Left ventricle myocardium superior (tissue), 1 donor: ENCODE results near the gene ACVR2A. TPM values are rescaled to one million over a fixed set of nuclear protein-coding genes. Genes with fewer than 3 reads are reported as not detected.

Experiments used
- ATAC-seq: fragments of 200-7000 bp; cut with Tn5 transposase; one replicate; pipeline ENCODE4 v1.9.1; 2020; ENCODE audit warnings: mild to moderate bottlenecking, moderate library complexity
- DNase-seq: peaks from one replicate; pipeline ENCODE4 v3.0.0-alpha.2; 2020
- intact Hi-C: fragments of 100-400 bp; cut with micrococcal nuclease; formaldehyde crosslinking; loops from one replicate; pipeline ENCODE4 v1.11.0; 2022
- total RNA-seq: library from RNA; stranded (reverse); fragmentation: NEBNext Ultra II Directional; extraction: Animal tissue kit (Norgen Biotek cat#: 25700); gene quantifications from one replicate; pipeline ENCODE4 v1.2.1, GENCODE V29; 2021
- donor health status: DM: no; HTN: yes; CAD: no; lungs with severe emphysema.

ACVR2A gene
- total RNA-seq, 1 donor from 2014 or later, result 9.4 TPM

GRCh38 chr2:147913701-147914480 is 69.1 kb downstream of the ACVR2A start:
- ATAC-seq, result no peak
- intact Hi-C loops, result loop anchor here (10.0 kb wide), 1 partner anchor 1179 kb away; no protein-coding TSS in a partner anchor

GRCh38 chr2:147916067-147916466 is 71.2 kb downstream of the ACVR2A start:
- intact Hi-C loops, result loop anchor here (10.0 kb wide), 1 partner anchor 1181 kb away; no protein-coding TSS in a partner anchor
- DNase-seq, result no peak
- no peak for ATAC-seq

More at GRCh38 chr2:147913701-147914480, 69.1 kb downstream of the ACVR2A start:
- no peak for DNase-seq

GRCh38 chr2:147916723-147917122 is 71.9 kb downstream of the ACVR2A start:
- ATAC-seq (no peak), DNase-seq (no peak)
- intact Hi-C loops, result loop anchor here (10.0 kb wide), 1 partner anchor 1182 kb away; no protein-coding TSS in a partner anchor

- ATAC-seq (no peak), DNase-seq (no peak)
- intact Hi-C loops, result loop anchor here (10.0 kb wide), 1 partner anchor 1182 kb away; no protein-coding TSS in a partner anchor
These were observed 72.3 kb downstream of the ACVR2A start for GRCh38 chr2:147917161-147917560.

- no peak for ATAC-seq
- intact Hi-C loops, result no loop called here
- DNase-seq, result no peak
These were observed 79.0 kb downstream of the ACVR2A start for GRCh38 chr2:147923846-147924245.

GRCh38 chr2:147924647-147925046 is 79.8 kb downstream of the ACVR2A start:
- intact Hi-C loops, result no loop called here
- DNase-seq (no peak), ATAC-seq (no peak)

- no peak for ATAC-seq
- intact Hi-C loops, result no loop called here
- no peak for DNase-seq
These were observed 81.1 kb downstream of the ACVR2A start for GRCh38 chr2:147925886-147926285.

GRCh38 chr2:147927053-147927588 is 82.3 kb downstream of the ACVR2A start:
- ATAC-seq (no peak), DNase-seq (no peak)
- intact Hi-C loops, result no loop called here

GRCh38 chr2:147933931-147934330 is 89.1 kb downstream of the ACVR2A start:
- intact Hi-C loops, result loop anchor here (10.0 kb wide), 1 partner anchor 571 kb away; no protein-coding TSS in a partner anchor
- ATAC-seq, result no peak
- no peak for DNase-seq

GRCh38 chr2:147934881-147935620 is 90.2 kb downstream of the ACVR2A start:
- no peak for ATAC-seq
- intact Hi-C loops, result loop anchor here (10.0 kb wide), 1 partner anchor 570 kb away; no protein-coding TSS in a partner anchor
- DNase-seq, result no peak

- DNase-seq (no peak), ATAC-seq (peak; percentile 42)
- intact Hi-C loops, result loop anchor here (10.0 kb wide), 1 partner anchor 567 kb away; no protein-coding TSS in a partner anchor
These were observed 93.0 kb downstream of the ACVR2A start for GRCh38 chr2:147937744-147938349.

GRCh38 chr2:147939313-147939712 is 94.5 kb downstream of the ACVR2A start:
- ATAC-seq (no peak), DNase-seq (no peak)
- intact Hi-C loops, result loop anchor here (10.0 kb wide), 1 partner anchor 565 kb away; no protein-coding TSS in a partner anchor

GRCh38 chr2:147945660-147946059 is 100.8 kb downstream of the ACVR2A start:
- no peak for DNase-seq
- no peak for ATAC-seq
- intact Hi-C loops, result loop anchor here (10.0 kb wide), 1 partner anchor 1039 kb away; no protein-coding TSS in a partner anchor

GRCh38 chr2:147952118-147952517 is 107.3 kb downstream of the ACVR2A start:
- ATAC-seq (no peak), DNase-seq (no peak)
- intact Hi-C loops, result no loop called here

- ATAC-seq (no peak), DNase-seq (no peak)
- intact Hi-C loops, result no loop called here
These were observed 123.7 kb downstream of the ACVR2A start for GRCh38 chr2:147968571-147968970.

GRCh38 chr2:147976102-147976501 is 131.3 kb downstream of the ACVR2A start:
- intact Hi-C loops, result no loop called here
- no peak for ATAC-seq
- DNase-seq, result no peak

GRCh38 chr2:147977679-147978078 is 132.8 kb downstream of the ACVR2A start:
- DNase-seq (no peak), ATAC-seq (no peak)
- intact Hi-C loops, result no loop called here
